NCI-H226 (cell line): ENCODE data around the gene RBM3.

Experiments used
- DNase-seq: peaks from one replicate; pipeline ENCODE4 v3.0.0-alpha.2; 2015

RBM3 gene

GRCh38 chrX:48626401-48627298, 52.4 kb downstream of the RBM3 start:
- DNase-seq = no peak
